DND-41 (cell line): ENCODE measurements around the gene ZMYND11.
"Not testable (repeated sequence)": the region's sequence is repeated elsewhere in the genome, so short reads cannot be mapped to it uniquely, and the experiment has no call there.

Experiments
- ATAC-seq: fragments of 200-7000 bp; cut with Tn5 transposase; 3 replicates; pipeline ENCODE4 v1.9.1; 2021; ENCODE audit warnings: low read depth; ENCODE audit not compliant: insufficient read depth
- DNase-seq: peaks from one replicate; pipeline ENCODE4 v3.0.0-alpha.2; 2020
- H2AFZ ChIP-seq: 2 replicates; pipeline ENCODE4 v1.6.0; 2012; ENCODE audit warnings: low read depth, low read length
- H3K27ac ChIP-seq: 2 replicates; pipeline ENCODE4 v1.5.1; 2012; ENCODE audit warnings: low read length, inconsistent platforms
- H3K27me3 ChIP-seq: fragments of 200-600 bp; sonication (generic); 2 replicates; pipeline ENCODE4 v1.6.0; 2012; ENCODE audit warnings: low read length, mild to moderate bottlenecking, inconsistent platforms; ENCODE audit not compliant: insufficient read depth, poor library complexity
- H3K36me3 ChIP-seq: 2 replicates; pipeline ENCODE4 v1.5.1; 2012; ENCODE audit warnings: low read length, inconsistent platforms; ENCODE audit not compliant: insufficient read depth
- H3K4me1 ChIP-seq: 2 replicates; pipeline ENCODE4 v1.5.1; 2012; ENCODE audit warnings: mild to moderate bottlenecking, low read length; ENCODE audit not compliant: insufficient read depth
- H3K4me2 ChIP-seq: 2 replicates; pipeline ENCODE4 v1.6.0; 2012; ENCODE audit warnings: mild to moderate bottlenecking, moderate library complexity, low read length, inconsistent platforms; ENCODE audit not compliant: insufficient read depth
- H3K4me3 ChIP-seq, 2 experiments: fragments of 200-600 bp in 1 of 2; shearing (Covaris generic) in 1 of 2; 2 replicates each; pipeline ENCODE4 v1.5.1; 2012 to 2016; ENCODE audit warnings: inconsistent platforms in 2 of 2, low read length in 2 of 2, mild to moderate bottlenecking in 2 of 2, low read depth in 1 of 2, moderate library complexity in 1 of 2
- H3K79me2 ChIP-seq: 2 replicates; pipeline ENCODE4 v1.6.0; 2012; ENCODE audit warnings: low read length, inconsistent platforms; ENCODE audit not compliant: insufficient read depth
- H3K9ac ChIP-seq: 2 replicates; pipeline ENCODE4 v1.6.0; 2012; ENCODE audit warnings: low read depth, mild to moderate bottlenecking, inconsistent platforms, low read length, moderate library complexity
- H3K9me3 ChIP-seq: 2 replicates; pipeline ENCODE4 v1.5.1; 2012; ENCODE audit warnings: low read length, moderate library complexity, mild to moderate bottlenecking, inconsistent platforms; ENCODE audit not compliant: insufficient read depth, severe bottlenecking
- H4K20me1 ChIP-seq: 2 replicates; pipeline ENCODE4 v1.6.0; 2012; ENCODE audit warnings: low read length; ENCODE audit not compliant: insufficient read depth
- CTCF ChIP-seq: IDR thresholded peaks from 2 replicates; pipeline ENCODE4 v1.5.1; 2012; ENCODE audit warnings: borderline replicate concordance, low read length, moderate library complexity, mild to moderate bottlenecking; ENCODE audit not compliant: poor library complexity, severe bottlenecking; ENCODE audit errors: extremely low read depth
- EZH2 ChIP-seq: IDR thresholded peaks from 3 replicates; pipeline ENCODE4 v1.6.1; 2012; ENCODE audit warnings: borderline replicate concordance, low read depth, mild to moderate bottlenecking, moderate library complexity, low read length, inconsistent platforms; ENCODE audit not compliant: severe bottlenecking

ZMYND11 gene

GRCh38 chr10:182441-183201 is 47.4 kb downstream of the ZMYND11 start:
- H3K27me3 ChIP-seq, result no peaks in the 10 kb centered on the region
- H3K4me2 ChIP-seq, result no peak overlapping the region
- no peak for DNase-seq
- H3K4me1 ChIP-seq, result no peaks in the 10 kb centered on the region
- no peak overlapping the region for H2AFZ ChIP-seq
- no peak overlapping the region for H3K27ac ChIP-seq
- peaks cover 15% of the 10 kb centered on the region for H3K79me2 ChIP-seq
- TF ChIP-seq EZH2, result no peak
- no peak for TF ChIP-seq CTCF
- H4K20me1 ChIP-seq, result peaks cover 6% of the 10 kb centered on the region; the same call in 1 of the 2 replicates
- no peak overlapping the region for H3K9ac ChIP-seq
- no peak for ATAC-seq
- H3K36me3 ChIP-seq, result peaks cover 45% of the 10 kb centered on the region
- no peak overlapping the region for H3K4me3 ChIP-seq
- H3K9me3 ChIP-seq, result peaks cover 5% of the 10 kb centered on the region

GRCh38 chr10:184174-184573 is 48.9 kb downstream of the ZMYND11 start:
- no peak for TF ChIP-seq CTCF
- no peak for TF ChIP-seq EZH2
- Histone ChIP-seq H3K27me3 (no peaks in the 10 kb centered on the region), H3K79me2 (peaks cover 3% of the 10 kb centered on the region), H3K9ac (no peak overlapping the region), H4K20me1 (no peaks in the 10 kb centered on the region), H3K4me1 (no peaks in the 10 kb centered on the region), H3K4me3 (no peak overlapping the region), H2AFZ (no peak overlapping the region), H3K36me3 (peaks cover 50% of the 10 kb centered on the region), H3K27ac (no peak overlapping the region), H3K4me2 (no peak overlapping the region), H3K9me3 (peaks cover 5% of the 10 kb centered on the region)
- no peak for ATAC-seq
- no peak for DNase-seq

- Histone ChIP-seq H3K27ac (no peak overlapping the region), H4K20me1 (no peaks in the 10 kb centered on the region), H3K9me3 (peaks cover 5% of the 10 kb centered on the region), H2AFZ (no peak overlapping the region), H3K9ac (no peak overlapping the region), H3K27me3 (no peaks in the 10 kb centered on the region), H3K4me2 (no peak overlapping the region), H3K4me1 (no peaks in the 10 kb centered on the region), H3K36me3 (peaks cover 54% of the 10 kb centered on the region), H3K4me3 (no peak overlapping the region), H3K79me2 (peaks cover 3% of the 10 kb centered on the region)
- TF ChIP-seq EZH2 (no peak), CTCF (no peak)
- no peak for DNase-seq
- no peak for ATAC-seq
Measured at GRCh38 chr10:184911-185310, 49.7 kb downstream of the ZMYND11 start.

- H2AFZ ChIP-seq, H3K4me3 ChIP-seq, ATAC-seq, H3K4me1 ChIP-seq, H4K20me1 ChIP-seq, H3K9me3 ChIP-seq, H3K27me3 ChIP-seq, H3K27ac ChIP-seq, H3K9ac ChIP-seq, H3K4me2 ChIP-seq, DNase-seq, H3K79me2 ChIP-seq: not testable (repeated sequence)
- peaks cover 55% of the 10 kb centered on the region for H3K36me3 ChIP-seq
Measured at GRCh38 chr10:185571-185970, 50.3 kb downstream of the ZMYND11 start.
